GM19023 (cell line): Measurements from ENCODE around the gene RXFP4.
A peak's percentile ranks its signal among the peaks of the same experiment; 100 is the strongest.
"Not testable (repeated sequence)": the region's sequence is repeated elsewhere in the genome, so short reads cannot be mapped to it uniquely, and the experiment has no call there.

Experiments used
- ATAC-seq: cut with Tn5 transposase; IDR thresholded peaks from one replicate; pipeline ENCODE4 v1.9.1; 2021; ENCODE audit warnings: mild to moderate bottlenecking, moderate library complexity; ENCODE audit not compliant: unreplicated experiment

The RXFP4 gene

DNA sequence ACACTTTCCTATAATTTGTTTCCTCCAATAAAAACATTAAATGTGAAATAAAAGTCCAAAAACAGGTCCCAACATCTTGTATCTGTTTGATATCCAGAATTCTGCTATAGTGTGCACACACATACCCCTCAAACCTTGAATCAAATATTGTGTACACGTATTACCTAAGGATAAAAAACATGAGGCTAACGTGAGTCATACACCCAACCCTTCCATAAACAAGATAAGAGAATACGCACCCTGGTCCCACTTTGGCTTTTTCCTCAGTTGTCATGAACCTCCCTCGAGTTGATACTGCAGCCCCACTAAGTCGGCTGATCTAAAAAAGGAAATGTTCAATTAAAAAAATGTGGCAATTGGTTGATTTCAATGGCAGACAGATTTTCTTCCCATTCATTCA lies 12.4 kb upstream of the RXFP4 start:
- no peak for ATAC-seq

- not testable (repeated sequence) for ATAC-seq
Observed at GRCh38 chr1:155930725-155931124, 10.7 kb upstream of the RXFP4 start.

DNA sequence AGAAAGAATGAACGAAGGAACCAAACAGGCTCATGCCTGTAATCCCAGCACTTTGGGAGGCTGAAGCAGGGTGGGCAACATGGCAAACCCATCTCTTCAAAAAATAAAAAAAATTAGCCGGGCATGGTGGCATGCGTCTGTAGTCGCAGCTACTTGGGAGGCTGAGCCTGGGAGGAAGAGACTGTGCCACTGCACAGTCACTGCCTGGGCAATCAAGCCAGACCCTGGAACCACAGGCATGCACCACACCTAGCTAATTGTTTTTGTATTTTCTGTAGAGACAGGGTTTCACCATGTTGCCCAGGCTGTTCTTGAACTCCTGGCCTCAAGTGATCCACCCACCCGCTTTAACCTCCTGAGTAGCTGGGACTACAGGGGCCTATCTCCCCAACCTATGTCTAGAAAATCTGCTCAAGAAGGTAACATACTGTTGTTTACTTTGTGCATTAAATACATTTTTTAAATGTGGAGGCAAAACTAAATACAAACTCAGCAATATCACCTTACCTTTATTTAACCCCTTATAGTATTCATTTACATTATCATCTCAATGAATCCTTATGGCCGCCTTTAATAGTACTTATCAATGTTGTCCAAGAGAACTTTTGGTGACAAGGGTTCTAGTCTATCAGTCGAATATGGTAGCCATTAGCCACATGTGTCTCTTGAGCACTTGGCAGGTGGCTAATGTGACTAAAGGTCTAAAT lies 10.0 kb upstream of the RXFP4 start:
- no peak for ATAC-seq

GRCh38 chr1:155932081-155932480 lies 9.4 kb upstream of the RXFP4 start:
- no peak for ATAC-seq

- no peak for ATAC-seq
Observed at GRCh38 chr1:155932487-155932886, 9.0 kb upstream of the RXFP4 start.

GRCh38 chr1:155933591-155934096 lies 7.8 kb upstream of the RXFP4 start:
- no peak for ATAC-seq

GRCh38 chr1:155934097-155934935 lies 7.1 kb upstream of the RXFP4 start, which contains the start of gene KHDC4:
Gene KHDC4, minus strand, starts transcription at chr1:155934413. Its CDS starts 40 bp downstream, at chr1:155934373.
- ATAC-seq = peak; percentile 94

DNA sequence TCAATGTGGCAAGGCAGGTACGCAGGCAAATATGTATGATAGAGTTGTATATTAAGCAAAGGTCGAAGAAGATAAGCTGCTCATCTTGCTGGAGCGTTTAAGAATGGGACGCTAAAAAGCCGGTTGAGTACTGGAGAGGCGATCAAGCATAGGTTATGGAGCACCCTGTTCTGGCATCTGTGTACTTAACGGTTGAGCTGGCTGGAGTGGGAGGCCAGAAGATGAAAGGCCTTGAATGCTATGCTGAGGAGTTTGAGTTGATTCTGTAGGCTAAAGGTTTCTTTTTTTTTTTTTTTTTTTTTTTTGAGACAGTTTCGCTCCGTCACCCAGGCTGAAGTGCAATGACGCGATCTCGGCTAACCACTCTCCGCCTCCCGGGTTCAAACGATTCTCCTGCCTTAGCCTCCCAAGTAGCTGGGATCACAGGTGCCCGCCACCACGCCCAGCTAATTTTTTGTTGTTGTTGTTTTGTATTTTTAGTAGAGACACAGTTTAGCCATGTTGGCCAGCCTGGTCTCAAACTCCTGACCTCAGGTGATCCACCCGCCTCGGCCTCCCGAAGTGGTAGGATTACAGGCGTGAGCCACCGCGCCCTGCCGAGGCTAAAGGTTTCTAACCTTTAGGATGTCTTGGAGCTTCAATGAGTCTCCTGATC lies 6.4 kb upstream of the RXFP4 start:
- ATAC-seq = no peak

DNA sequence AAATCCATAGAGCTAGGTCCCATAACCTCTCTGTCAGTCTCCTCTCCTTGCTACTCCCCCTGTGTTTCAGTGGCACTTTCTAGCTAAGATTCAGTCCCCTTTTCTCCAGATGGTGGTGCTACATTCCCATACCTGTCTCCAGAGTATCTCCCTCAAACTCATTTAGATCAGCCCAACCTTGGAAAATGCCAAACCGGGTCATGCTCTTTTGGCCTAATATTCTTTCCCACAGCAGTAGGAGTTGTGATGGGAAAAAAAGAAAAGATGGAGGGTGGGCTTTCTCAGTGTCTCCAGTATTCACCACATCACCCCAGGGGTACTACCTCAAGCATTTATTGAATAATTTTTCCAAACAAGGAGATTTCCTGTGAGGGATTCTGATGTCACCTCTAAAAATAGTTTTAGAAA lies 3.2 kb upstream of the RXFP4 start:
- no peak for ATAC-seq

- no peak for ATAC-seq
Observed at GRCh38 chr1:155940482-155940992, 901 bp upstream of the RXFP4 start.

GRCh38 chr1:155941845-155942531 lies 550 bp downstream of the RXFP4 start:
- no peak for ATAC-seq

GRCh38 chr1:155942578-155943141 lies 1.2 kb downstream of the RXFP4 start:
- ATAC-seq = no peak

DNA sequence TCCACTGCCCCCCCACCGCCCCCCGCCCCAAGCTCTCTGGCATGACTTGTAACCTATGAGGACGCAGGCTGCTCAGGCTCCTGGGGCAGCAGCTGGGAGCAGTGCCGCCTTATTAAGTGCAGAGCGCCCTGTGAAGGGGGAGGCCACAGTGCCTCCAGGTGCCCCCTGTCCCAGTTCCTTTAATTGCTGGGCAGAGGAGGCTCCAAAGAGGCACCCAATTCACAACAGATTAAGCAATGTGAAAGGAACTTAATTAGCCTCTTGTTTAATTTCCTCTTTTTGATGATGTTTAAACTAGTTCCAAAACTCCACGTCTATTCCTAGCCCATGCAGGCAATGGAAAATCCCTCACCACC lies 3.0 kb downstream of the RXFP4 start:
- no peak for ATAC-seq

GRCh38 chr1:155946633-155947219 lies 5.3 kb downstream of the RXFP4 start:
- peak; percentile 16 for ATAC-seq

- no peak for ATAC-seq
Observed at GRCh38 chr1:155947292-155947691, 5.9 kb downstream of the RXFP4 start.

- ATAC-seq = no peak
Observed at GRCh38 chr1:155947741-155948140, 6.3 kb downstream of the RXFP4 start.

GRCh38 chr1:155950829-155951228 lies 9.4 kb downstream of the RXFP4 start:
- ATAC-seq = no peak

- ATAC-seq = no peak
Observed at GRCh38 chr1:155951753-155952504, 10.5 kb downstream of the RXFP4 start.

DNA sequence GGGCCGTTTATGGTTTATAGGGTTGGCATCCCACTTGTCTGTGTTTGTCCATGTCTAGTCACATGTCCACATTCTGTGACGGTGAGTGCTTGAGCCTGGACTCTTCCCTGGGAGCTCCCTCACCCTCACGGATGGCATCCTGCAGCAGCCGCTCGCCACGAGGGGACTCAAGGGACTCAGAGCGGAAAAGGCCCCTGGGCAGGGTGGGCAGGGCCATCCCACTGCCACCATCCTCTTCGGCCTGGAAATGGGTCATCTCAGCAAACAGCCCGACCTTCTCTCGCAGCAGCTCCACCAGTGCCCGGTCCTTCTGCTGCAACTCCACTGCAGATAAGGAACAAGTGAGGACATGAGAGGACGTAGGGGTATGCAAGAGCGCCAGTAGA lies 11.1 kb downstream of the RXFP4 start:
- ATAC-seq = no peak
